Measurements from ENCODE around the gene NTF4. TPM values are rescaled to one million over a fixed set of nuclear protein-coding genes. Genes with fewer than 3 reads are reported as not detected.
"Not testable (repeated sequence)": the region's sequence is repeated elsewhere in the genome, so short reads cannot be mapped to it uniquely, and the experiment has no call there.

The NTF4 gene
- total RNA-seq, 1 donor from 2014 or later: 3.9 TPM

- Mint-ChIP-seq H3K36me3 (no peaks in the 10 kb centered on the region), H3K27me3 (peaks cover 31% of the 10 kb centered on the region), H3K4me3 (no peak overlapping the region), H3K27ac (no peak overlapping the region), H3K9me3 (no peaks in the 10 kb centered on the region), H3K4me1 (ENCODE audit: unreplicated experiment) (peaks cover 15% of the 10 kb centered on the region)
- DNase-seq (ENCODE audit: extremely low spot score, unreplicated experiment): no peak
- TF ChIP-seq CTCF (conservative IDR thresholded peaks at IDR 0.05): no peak
Measured at GRCh38 chr19:49058562-49058961, 6.1 kb downstream of the NTF4 start.

- H3K27ac Mint-ChIP-seq: peak within 1 kb of the TSS; percentile 62
- no peaks in the 10 kb centered on the region for H3K36me3 Mint-ChIP-seq
- H3K27me3 Mint-ChIP-seq: peaks cover 31% of the 10 kb centered on the region
Measured at GRCh38 chr19:49057636-49058234, 6.9 kb downstream of the NTF4 start, which contains the start of gene CGB7. TSS of gene CGB7 (minus strand) at chr19:49057749. CDS start at chr19:49055375, 2,374 bp downstream.

GRCh38 chr19:49056902-49057596 lies 7.6 kb downstream of the NTF4 start:
- H3K36me3 Mint-ChIP-seq; DNase-seq (ENCODE audit: extremely low spot score, unreplicated experiment); H3K9me3 Mint-ChIP-seq: not testable (repeated sequence)
- Mint-ChIP-seq H3K27ac (peak overlapping the region; percentile 62), H3K4me3 (peak overlapping the region; percentile 87), H3K4me1 (ENCODE audit: unreplicated experiment) (peaks cover 15% of the 10 kb centered on the region), H3K27me3 (peaks cover 31% of the 10 kb centered on the region)

More at GRCh38 chr19:49057636-49058234, 6.9 kb downstream of the NTF4 start, which contains the start of gene CGB7:
- Mint-ChIP-seq H3K9me3 (no peaks in the 10 kb centered on the region), H3K4me1 (ENCODE audit: unreplicated experiment) (peaks cover 15% of the 10 kb centered on the region), H3K4me3 (peak within 1 kb of the TSS; percentile 87)
- TF ChIP-seq CTCF (conservative IDR thresholded peaks at IDR 0.05): no peak
- peak; percentile 72 for DNase-seq (ENCODE audit: extremely low spot score, unreplicated experiment)

- peak; percentile 57 for TF ChIP-seq CTCF (conservative IDR thresholded peaks at IDR 0.05)
- peaks cover 31% of the 10 kb centered on the region for H3K27me3 Mint-ChIP-seq
Measured at GRCh38 chr19:49056101-49056901, 8.3 kb downstream of the NTF4 start.

GRCh38 chr19:49050376-49051033 lies 14.1 kb downstream of the NTF4 start:
- H3K27me3 Mint-ChIP-seq; DNase-seq (ENCODE audit: extremely low spot score, unreplicated experiment); H3K4me3 Mint-ChIP-seq; H3K27ac Mint-ChIP-seq; H3K4me1 Mint-ChIP-seq (ENCODE audit: unreplicated experiment); H3K36me3 Mint-ChIP-seq; H3K9me3 Mint-ChIP-seq: not testable (repeated sequence)

More at GRCh38 chr19:49056101-49056901, 8.3 kb downstream of the NTF4 start:
- Mint-ChIP-seq H3K9me3 (no peaks in the 10 kb centered on the region), H3K4me1 (ENCODE audit: unreplicated experiment) (peaks cover 15% of the 10 kb centered on the region), H3K36me3 (no peaks in the 10 kb centered on the region), H3K27ac (no peak overlapping the region), H3K4me3 (peak overlapping the region; percentile 87)
- peak; percentile 75 for DNase-seq (ENCODE audit: extremely low spot score, unreplicated experiment)

GRCh38 chr19:49049834-49050233 lies 14.8 kb downstream of the NTF4 start:
- H3K27ac Mint-ChIP-seq, H3K9me3 Mint-ChIP-seq, H3K27me3 Mint-ChIP-seq: not testable (repeated sequence)

GRCh38 chr19:49049011-49049410 lies 15.6 kb downstream of the NTF4 start, which contains the start of gene CGB8:
TSS of gene CGB8 (minus strand) at chr19:49049111. CDS start at chr19:49048739, 372 bp downstream.
- not testable (repeated sequence) for H3K36me3 Mint-ChIP-seq; H3K27ac Mint-ChIP-seq; H3K4me1 Mint-ChIP-seq (ENCODE audit: unreplicated experiment); DNase-seq (ENCODE audit: extremely low spot score, unreplicated experiment); H3K27me3 Mint-ChIP-seq; H3K9me3 Mint-ChIP-seq; H3K4me3 Mint-ChIP-seq

More at GRCh38 chr19:49049834-49050233, 14.8 kb downstream of the NTF4 start:
- not testable (repeated sequence) for H3K4me3 Mint-ChIP-seq; H3K4me1 Mint-ChIP-seq (ENCODE audit: unreplicated experiment); H3K36me3 Mint-ChIP-seq; DNase-seq (ENCODE audit: extremely low spot score, unreplicated experiment)

GRCh38 chr19:49043548-49043947 lies 21.1 kb downstream of the NTF4 start, which contains the start of gene CGB5:
TSS of gene CGB5 (plus strand) at chr19:49043848. CDS start at chr19:49044210, 362 bp downstream.
- not testable (repeated sequence) for DNase-seq (ENCODE audit: extremely low spot score, unreplicated experiment); H3K9me3 Mint-ChIP-seq; H3K36me3 Mint-ChIP-seq; H3K4me3 Mint-ChIP-seq; H3K27ac Mint-ChIP-seq; H3K4me1 Mint-ChIP-seq (ENCODE audit: unreplicated experiment); H3K27me3 Mint-ChIP-seq

GRCh38 chr19:49042666-49043065 lies 22.0 kb downstream of the NTF4 start:
- not testable (repeated sequence) for H3K4me1 Mint-ChIP-seq (ENCODE audit: unreplicated experiment); DNase-seq (ENCODE audit: extremely low spot score, unreplicated experiment); H3K27me3 Mint-ChIP-seq; H3K27ac Mint-ChIP-seq; H3K9me3 Mint-ChIP-seq; H3K4me3 Mint-ChIP-seq; H3K36me3 Mint-ChIP-seq

Measured in type B pancreatic cell (in vitro differentiated cells).